Caco-2 (cell line): ENCODE data around the gene TMEM156. TPM values are rescaled to one million over a fixed set of nuclear protein-coding genes. Genes with fewer than 3 reads are reported as not detected.
"Not testable (repeated sequence)": the region's sequence is repeated elsewhere in the genome, so short reads cannot be mapped to it uniquely, and the experiment has no call there.

Experiments
- BruUV-seq: library from RNA; stranded (reverse); fragments of 400-500 nt; replicated peaks from 2 replicates; lab custom pipeline; 2021; lab: Mats Ljungman, UMichigan
- CTCF ChIA-PET: fragments of 300-600 bp; sonication (Branson Sonifier 250); formaldehyde crosslinking; loops from one replicate; lab custom pipeline; 2022; ENCODE audit warnings: antibody characterized with exemption; lab: Charles Lee
- POLR2A ChIA-PET: fragments of 300-600 bp; sonication (Branson Sonifier 250); formaldehyde crosslinking; loops from one replicate; lab custom pipeline; 2022; ENCODE audit warnings: antibody characterized with exemption; lab: Charles Lee
- DNase-seq, 2 experiments: peaks; one replicate each; pipeline versions ENCODE4 v3.0.0 to v3.0.0-alpha.2; 2020 to 2022
- H3K27me3 ChIP-seq: replicated peaks from 2 replicates; pipeline ENCODE4 v1.6.0; 2011; ENCODE audit warnings: low read length; ENCODE audit not compliant: control insufficient read depth, insufficient read depth
- H3K36me3 ChIP-seq: 2 replicates; pipeline ENCODE4 v1.5.1; 2011; ENCODE audit warnings: low read length; ENCODE audit not compliant: control insufficient read depth, insufficient read depth
- H3K4me1 ChIP-seq: fragments of 250-450 bp; sonication (Bioruptor Pico); 2 replicates; pipeline ENCODE4 v1.5.1; 2020; ENCODE audit warnings: mild to moderate bottlenecking
- H3K4me3 ChIP-seq: 2 replicates; pipeline ENCODE4 v1.5.1; 2011; ENCODE audit warnings: low read depth, mild to moderate bottlenecking, control low read depth, low read length
- H3K9me3 ChIP-seq: fragments of 250-450 bp; sonication (Bioruptor Pico); 2 replicates; pipeline ENCODE4 v1.5.1; 2020; ENCODE audit warnings: mild to moderate bottlenecking, moderate library complexity
- H3K27ac Mint-ChIP-seq: one replicate; pipeline ENCODE4 v1.8.0; 2022; ENCODE audit warnings: mixed read lengths; ENCODE audit not compliant: unreplicated experiment
- H3K27me3 Mint-ChIP-seq: one replicate; pipeline ENCODE4 v1.8.0; 2022; ENCODE audit warnings: mixed read lengths; ENCODE audit not compliant: insufficient read depth, unreplicated experiment
- H3K36me3 Mint-ChIP-seq: one replicate; pipeline ENCODE4 v1.8.0; 2022; ENCODE audit warnings: mild to moderate bottlenecking, mixed read lengths; ENCODE audit not compliant: insufficient read depth, unreplicated experiment
- H3K4me1 Mint-ChIP-seq: one replicate; pipeline ENCODE4 v1.8.0; 2022; ENCODE audit warnings: low read depth, mixed read lengths; ENCODE audit not compliant: unreplicated experiment
- H3K4me3 Mint-ChIP-seq: one replicate; pipeline ENCODE4 v1.8.0; 2022; ENCODE audit warnings: mild to moderate bottlenecking, moderate library complexity, mixed read lengths; ENCODE audit not compliant: unreplicated experiment
- H3K9me3 Mint-ChIP-seq: one replicate; pipeline ENCODE4 v1.8.0; 2022; ENCODE audit warnings: mixed read lengths; ENCODE audit not compliant: unreplicated experiment
- intact Hi-C: fragments of 100-400 bp; cut with micrococcal nuclease; formaldehyde crosslinking; loops from one replicate; pipeline ENCODE4 v1.10.0; 2022; ENCODE audit not compliant: unreplicated experiment
- total RNA-seq: library from RNA; stranded (reverse); gene quantifications from 2 replicates; pipeline ENCODE4 v1.2.3, GENCODE V29; 2022
- TF ChIP-seq, protein P1 (sequence below), 2 experiments: fragments of 200-600 bp in 1 of 2; IDR thresholded peaks; 1 replicate in 1 of 2; 2 replicates in 1 of 2; pipeline versions ENCODE4 v1.5.1 to v1.8.0; 2011 to 2022; ENCODE audit warnings: antibody characterized with exemption in 1 of 2, control low read depth in 1 of 2, inconsistent platforms in 1 of 2, low read depth in 1 of 2, low read length in 1 of 2, mild to moderate bottlenecking in 1 of 2, moderate library complexity in 1 of 2; ENCODE audit not compliant: insufficient read depth in 1 of 2, severe bottlenecking in 1 of 2, unreplicated experiment in 1 of 2

The TMEM156 gene
- total RNA-seq, 1 experiment from 2014 or later = not detected

DNA sequence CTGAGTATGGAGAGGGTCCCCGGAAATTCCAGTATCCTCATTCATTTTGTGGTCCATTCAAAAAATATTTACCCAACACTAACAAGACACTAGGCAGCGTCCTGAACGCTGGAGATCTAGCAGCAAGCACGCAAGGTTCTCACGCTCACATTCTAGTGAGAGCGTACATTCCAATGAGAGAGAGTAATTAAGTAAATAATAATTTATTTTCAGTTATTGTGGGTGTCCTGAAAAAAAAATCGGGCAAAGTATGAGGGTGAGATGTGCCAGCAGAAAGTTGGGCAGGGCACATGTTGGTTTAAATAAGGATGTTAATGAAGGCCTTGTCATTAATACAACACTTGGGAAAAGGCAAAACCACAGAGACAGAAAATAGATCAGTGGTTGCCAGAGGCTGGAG lies 4.0 kb upstream of the TMEM156 start:
- H3K9me3 Mint-ChIP-seq = no peaks in the 10 kb centered on the region
- Histone ChIP-seq H3K9me3 (no peaks in the 10 kb centered on the region), H3K4me3 (no peak overlapping the region), H3K4me1 (peaks cover 13% of the 10 kb centered on the region), H3K27me3 (no peaks in the 10 kb centered on the region), H3K36me3 (no peaks in the 10 kb centered on the region)
- no TSS peak for BruUV-seq
- POLR2A ChIA-PET = no interaction called here
- CTCF ChIA-PET = no interaction called here
- H3K36me3 Mint-ChIP-seq = no peaks in the 10 kb centered on the region
- peaks cover 16% of the 10 kb centered on the region for H3K4me1 Mint-ChIP-seq
- DNase-seq = no peak
- TF ChIP-seq, protein P1, sequence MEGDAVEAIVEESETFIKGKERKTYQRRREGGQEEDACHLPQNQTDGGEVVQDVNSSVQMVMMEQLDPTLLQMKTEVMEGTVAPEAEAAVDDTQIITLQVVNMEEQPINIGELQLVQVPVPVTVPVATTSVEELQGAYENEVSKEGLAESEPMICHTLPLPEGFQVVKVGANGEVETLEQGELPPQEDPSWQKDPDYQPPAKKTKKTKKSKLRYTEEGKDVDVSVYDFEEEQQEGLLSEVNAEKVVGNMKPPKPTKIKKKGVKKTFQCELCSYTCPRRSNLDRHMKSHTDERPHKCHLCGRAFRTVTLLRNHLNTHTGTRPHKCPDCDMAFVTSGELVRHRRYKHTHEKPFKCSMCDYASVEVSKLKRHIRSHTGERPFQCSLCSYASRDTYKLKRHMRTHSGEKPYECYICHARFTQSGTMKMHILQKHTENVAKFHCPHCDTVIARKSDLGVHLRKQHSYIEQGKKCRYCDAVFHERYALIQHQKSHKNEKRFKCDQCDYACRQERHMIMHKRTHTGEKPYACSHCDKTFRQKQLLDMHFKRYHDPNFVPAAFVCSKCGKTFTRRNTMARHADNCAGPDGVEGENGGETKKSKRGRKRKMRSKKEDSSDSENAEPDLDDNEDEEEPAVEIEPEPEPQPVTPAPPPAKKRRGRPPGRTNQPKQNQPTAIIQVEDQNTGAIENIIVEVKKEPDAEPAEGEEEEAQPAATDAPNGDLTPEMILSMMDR (IDR thresholded peaks at IDR 0.05; ENCODE audit: insufficient read depth in 1 of 2, low read depth in 1 of 2, low read length in 1 of 2, severe bottlenecking in 1 of 2, unreplicated experiment in 1 of 2) = no peak
- intact Hi-C loops = no loop called here
- H3K27me3 Mint-ChIP-seq = no peaks in the 10 kb centered on the region
- H3K27ac Mint-ChIP-seq = peak overlapping the region; percentile 67
- no peak overlapping the region for H3K4me3 Mint-ChIP-seq

DNA sequence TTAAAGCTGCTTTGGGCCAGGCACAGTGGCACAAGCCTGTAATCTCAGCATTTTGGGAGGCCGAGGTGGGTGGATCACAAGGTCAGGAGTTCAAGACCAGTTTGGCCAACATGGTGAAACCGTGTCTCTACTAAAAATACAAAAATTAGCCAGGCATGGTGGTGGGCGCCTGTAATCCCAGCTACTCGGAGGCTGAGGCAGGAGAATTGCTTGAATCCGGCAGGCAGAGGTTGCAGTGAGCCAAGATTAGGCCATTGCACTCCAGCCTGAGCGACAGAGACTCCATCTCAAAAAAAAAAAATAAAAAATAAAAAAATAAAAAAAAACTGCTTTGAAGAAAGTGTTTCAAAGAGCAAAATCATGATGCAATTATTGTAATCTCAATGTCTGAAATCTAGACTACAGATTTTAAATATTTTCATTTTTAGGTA lies 604 bp downstream of the TMEM156 start:
- H3K36me3 ChIP-seq, POLR2A ChIA-PET, H3K27me3 Mint-ChIP-seq, H3K4me1 ChIP-seq, BruUV-seq, H3K27me3 ChIP-seq, DNase-seq, H3K36me3 Mint-ChIP-seq, H3K4me3 ChIP-seq, H3K4me3 Mint-ChIP-seq, H3K9me3 Mint-ChIP-seq, H3K4me1 Mint-ChIP-seq, CTCF ChIA-PET, intact Hi-C loops, H3K9me3 ChIP-seq, H3K27ac Mint-ChIP-seq: not testable (repeated sequence)

DNA sequence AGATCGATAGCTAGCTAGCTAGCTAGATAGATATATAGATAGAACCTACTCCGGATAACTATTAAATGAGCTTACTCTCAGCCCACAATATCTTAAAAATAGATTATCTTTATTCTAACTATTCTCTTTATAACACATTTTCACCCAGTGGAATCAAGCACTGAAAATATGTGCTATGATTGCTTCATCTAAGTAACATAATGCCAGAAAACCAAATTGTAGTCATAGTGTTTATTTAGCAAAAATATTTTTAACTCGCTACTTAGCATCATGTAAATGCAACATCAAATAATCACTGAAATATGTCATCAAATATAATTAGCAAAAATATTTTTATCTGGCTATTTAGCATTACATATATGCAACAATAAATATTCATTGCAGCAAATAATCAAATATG lies 1.5 kb downstream of the TMEM156 start:
- no TSS peak for BruUV-seq
- no peak overlapping the region for H3K27ac Mint-ChIP-seq

More for the DNA sequence above, 1.5 kb downstream of the TMEM156 start:
- DNase-seq = no peak
- Histone ChIP-seq H3K4me3 (no peak overlapping the region), H3K9me3 (no peaks in the 10 kb centered on the region), H3K27me3 (no peaks in the 10 kb centered on the region), H3K4me1 (no peaks in the 10 kb centered on the region), H3K36me3 (no peaks in the 10 kb centered on the region)
- ChIA-PET POLR2A (no interaction called here), CTCF (interaction anchor here (0.5 to 1.2 kb wide), 2 partner anchors 128 to 438 kb away, joined by 3 to 4 read pairs; no protein-coding TSS in a partner anchor)
- H3K4me3 Mint-ChIP-seq = no peak overlapping the region
- no peaks in the 10 kb centered on the region for H3K4me1 Mint-ChIP-seq
- intact Hi-C loops = no loop called here
- H3K27me3 Mint-ChIP-seq = no peaks in the 10 kb centered on the region
- TF ChIP-seq, protein P1 (IDR thresholded peaks at IDR 0.05; ENCODE audit: insufficient read depth in 1 of 2, low read depth in 1 of 2, low read length in 1 of 2, severe bottlenecking in 1 of 2, unreplicated experiment in 1 of 2) = no peak
- no peaks in the 10 kb centered on the region for H3K36me3 Mint-ChIP-seq
- H3K9me3 Mint-ChIP-seq = no peaks in the 10 kb centered on the region
